ENCODE data around the gene ELOVL6. TPM values are rescaled to one million over a fixed set of nuclear protein-coding genes. Genes with fewer than 3 reads are reported as not detected.
A peak's percentile ranks its signal among the peaks of the same experiment; 100 is the strongest.

ELOVL6 gene
- total and polyA plus RNA-seq, 10 of the 15 experiments (the other 5 are each of a cell fraction or from before 2014, with no cell fraction given), result 3.9 to 33.5 (median 8.1) TPM

GRCh38 chr4:110188113-110188512, 10.3 kb downstream of the ELOVL6 start:
- Histone ChIP-seq H3K36me3 (ENCODE audit: control insufficient read depth in 2 of 2, insufficient read depth in 2 of 2, low read length in 1 of 2) (no peaks in the 10 kb centered on the region), H3K4me1 (ENCODE audit: control insufficient read depth, insufficient read depth, low read length) (peaks cover 7% of the 10 kb centered on the region; the same call in 1 of the 2 replicates), H3K4me3 (no peak overlapping the region), H3K4me2 (ENCODE audit: control insufficient read depth, insufficient read depth) (no peak overlapping the region), H3K27ac (ENCODE audit: control insufficient read depth, insufficient read depth) (no peak overlapping the region), H4K20me1 (ENCODE audit: control insufficient read depth, insufficient read depth) (no peaks in the 10 kb centered on the region), H3K79me2 (ENCODE audit: control insufficient read depth, insufficient read depth, low read length) (peaks cover 3% of the 10 kb centered on the region; the same call in 1 of the 2 replicates), H2AFZ (ENCODE audit: control insufficient read depth, low read depth, low read length) (no peak overlapping the region), H3K27me3 (replicated peaks in 1 of 2; ENCODE audit: control insufficient read depth in 2 of 2, insufficient read depth in 2 of 2, low read length in 1 of 2) (no peaks in the 10 kb centered on the region), H3K9ac (ENCODE audit: control insufficient read depth, insufficient read depth, low read length) (no peak overlapping the region), H3K9me3 (replicated peaks; ENCODE audit: control insufficient read depth, insufficient read depth, low read length) (no peaks in the 10 kb centered on the region)
- FAIRE-seq (no peak), ATAC-seq (peak; percentile 49), DNase-seq (ENCODE audit: low read depth, low spot score) (no peak)
- ChIA-PET RAD21 (ENCODE audit: unreplicated experiment) (interaction anchor here (1.2 kb wide), 1 partner anchor 10 kb away, joined by 4 read pairs; the partner anchor contains the start of gene ELOVL6), POLR2A (interaction anchor here (0.6 to 0.7 kb wide), 3 partner anchors 26 to 158 kb away, joined by 3 to 4 read pairs (median 4); no protein-coding TSS in a partner anchor), CTCF (interaction anchor here (0.9 to 1.4 kb wide), 4 partner anchors 23 to 324 kb away, joined by 3 to 7 read pairs (median 4); no protein-coding TSS in a partner anchor), SMC1A (ENCODE audit: uncharacterized antibody, unreplicated experiment) (interaction anchor here (0.5 to 1.2 kb wide), 9 partner anchors 9 to 1080 kb away, joined by 3 to 5 read pairs (median 3); no protein-coding TSS in a partner anchor)
- in situ Hi-C loops (cut with MboI), result loop anchor here (25.0 kb wide), 1 partner anchor 751 kb away; the partner anchor contains the start of gene SEC24B
- BruUV-seq (replicated peaks), result no TSS peak
- intact Hi-C loops (cut with micrococcal nuclease; ENCODE audit: unreplicated experiment), result no loop called here
- WGBS (ENCODE audit: insufficient coverage, insufficient replicate concordance, low lambda C conversion rate, missing lambda C conversion rate), result 0% methylated on average over 1 of the region's 1 CpG
- TF ChIP-seq ATF7 (IDR thresholded peaks at IDR 0.05; ENCODE audit: low read depth), result peak; percentile 52; the same call in 1 of the 2 replicates
- no peak for TF ChIP-seq KDM1A (IDR thresholded peaks at IDR 0.05; ENCODE audit: borderline replicate concordance)
- 0 out of 2 replicates have a peak, but pooled peaks have one; percentile 16 for TF ChIP-seq IKZF1 (conservative IDR thresholded peaks at IDR 0.05)
- TF ChIP-seq, protein P1, sequence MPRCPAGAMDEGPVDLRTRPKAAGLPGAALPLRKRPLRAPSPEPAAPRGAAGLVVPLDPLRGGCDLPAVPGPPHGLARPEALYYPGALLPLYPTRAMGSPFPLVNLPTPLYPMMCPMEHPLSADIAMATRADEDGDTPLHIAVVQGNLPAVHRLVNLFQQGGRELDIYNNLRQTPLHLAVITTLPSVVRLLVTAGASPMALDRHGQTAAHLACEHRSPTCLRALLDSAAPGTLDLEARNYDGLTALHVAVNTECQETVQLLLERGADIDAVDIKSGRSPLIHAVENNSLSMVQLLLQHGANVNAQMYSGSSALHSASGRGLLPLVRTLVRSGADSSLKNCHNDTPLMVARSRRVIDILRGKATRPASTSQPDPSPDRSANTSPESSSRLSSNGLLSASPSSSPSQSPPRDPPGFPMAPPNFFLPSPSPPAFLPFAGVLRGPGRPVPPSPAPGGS (IDR thresholded peaks at IDR 0.05; ENCODE audit: borderline replicate concordance, insufficient read depth, low read depth, low read length, poor library complexity, severe bottlenecking), result no peak
- TF ChIP-seq RUNX3 (IDR thresholded peaks at IDR 0.05; ENCODE audit: low read length), result peak; percentile 15; the same call in 1 of the 2 replicates
- TF ChIP-seq BHLHE40 (IDR thresholded peaks at IDR 0.05; ENCODE audit: borderline replicate concordance in 1 of 2, low read depth in 2 of 2, low read length in 1 of 2), result peak; percentile 16 to 30; a peak in 1 of 4 replicates
- no peak for TF ChIP-seq HCFC1 (IDR thresholded peaks at IDR 0.05; ENCODE audit: low read length)
